Progenitor cell of endocrine pancreas (in vitro differentiated cells): ENCODE results near the gene RUNDC3A. TPM values are rescaled to one million over a fixed set of nuclear protein-coding genes. Genes with fewer than 3 reads are reported as not detected.

Source experiments
- DNase-seq: peaks from one replicate; pipeline ENCODE4 v3.0.0; 2021; ENCODE audit warnings: low spot score; ENCODE audit not compliant: unreplicated experiment
- H3K27ac Mint-ChIP-seq: 2 replicates; pipeline ENCODE4 v1.8.0; 2021; ENCODE audit warnings: mild to moderate bottlenecking, moderate library complexity, mixed read lengths
- H3K27me3 Mint-ChIP-seq: 2 replicates; pipeline ENCODE4 v1.8.0; 2021; ENCODE audit warnings: mixed read lengths
- H3K36me3 Mint-ChIP-seq: 2 replicates; pipeline ENCODE4 v1.8.0; 2022; ENCODE audit warnings: mixed read lengths; ENCODE audit not compliant: insufficient read depth
- H3K4me1 Mint-ChIP-seq: 2 replicates; pipeline ENCODE4 v1.8.0; 2021; ENCODE audit warnings: low read depth, mixed read lengths
- H3K4me3 Mint-ChIP-seq: 2 replicates; pipeline ENCODE4 v1.8.0; 2021; ENCODE audit warnings: low read depth, mild to moderate bottlenecking, moderate library complexity, mixed read lengths
- H3K9me3 Mint-ChIP-seq: 2 replicates; pipeline ENCODE4 v1.8.0; 2021; ENCODE audit warnings: low read depth, mixed read lengths
- total RNA-seq: library from RNA; stranded (reverse); gene quantifications from 2 replicates; pipeline ENCODE4 v1.2.1, GENCODE V29; 2021
- TF ChIP-seq, protein P1 (sequence below): fragments of 200-600 bp; sonication (generic); IDR thresholded peaks from one replicate; pipeline ENCODE4 v1.5.0; 2021; ENCODE audit warnings: antibody characterized with exemption, mild to moderate bottlenecking; ENCODE audit not compliant: unreplicated experiment

RUNDC3A gene
- total RNA-seq, 1 donor from 2014 or later = 9.3 TPM

DNA sequence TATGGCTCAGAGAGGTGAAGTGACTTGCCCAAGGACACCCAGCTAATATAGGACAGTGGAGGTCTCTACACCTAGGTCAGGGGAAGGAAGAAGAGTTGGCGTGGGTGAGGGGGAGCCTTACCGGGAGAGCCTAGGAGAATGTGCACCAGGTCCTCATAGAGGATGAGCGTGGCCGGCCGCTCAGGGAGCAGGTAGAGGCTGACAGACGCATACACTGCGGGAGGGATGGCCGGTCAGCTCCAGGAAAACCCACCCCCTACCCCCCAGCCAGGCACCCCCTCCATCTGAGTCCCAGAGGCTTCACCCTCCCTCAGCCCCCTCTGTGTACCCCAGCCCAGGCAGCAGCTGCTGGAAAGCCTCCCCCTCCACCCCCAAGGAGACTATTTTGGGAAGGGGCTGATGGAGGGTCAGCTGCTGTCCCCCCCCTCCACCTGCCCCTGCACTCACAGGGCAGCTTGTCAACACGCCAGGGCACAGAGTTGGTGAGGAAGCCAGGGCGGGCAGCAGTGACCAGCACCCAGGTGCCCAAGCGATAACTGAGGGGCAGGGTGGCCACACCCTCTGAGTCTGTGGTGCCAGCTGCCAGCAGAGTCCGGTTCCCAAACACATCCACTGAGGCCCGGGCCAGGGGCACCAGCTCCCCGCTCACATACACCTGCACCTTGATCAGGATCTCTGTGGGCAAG, 51.2 kb downstream of the RUNDC3A start:
- DNase-seq = no peak
- no peaks in the 10 kb centered on the region for H3K9me3 Mint-ChIP-seq
- no peak overlapping the region for H3K27ac Mint-ChIP-seq
- H3K36me3 Mint-ChIP-seq = peaks cover 4% of the 10 kb centered on the region
- H3K4me3 Mint-ChIP-seq = no peak overlapping the region
- peaks cover 3% of the 10 kb centered on the region for H3K27me3 Mint-ChIP-seq
- peaks cover 15% of the 10 kb centered on the region for H3K4me1 Mint-ChIP-seq
- TF ChIP-seq, protein P1, sequence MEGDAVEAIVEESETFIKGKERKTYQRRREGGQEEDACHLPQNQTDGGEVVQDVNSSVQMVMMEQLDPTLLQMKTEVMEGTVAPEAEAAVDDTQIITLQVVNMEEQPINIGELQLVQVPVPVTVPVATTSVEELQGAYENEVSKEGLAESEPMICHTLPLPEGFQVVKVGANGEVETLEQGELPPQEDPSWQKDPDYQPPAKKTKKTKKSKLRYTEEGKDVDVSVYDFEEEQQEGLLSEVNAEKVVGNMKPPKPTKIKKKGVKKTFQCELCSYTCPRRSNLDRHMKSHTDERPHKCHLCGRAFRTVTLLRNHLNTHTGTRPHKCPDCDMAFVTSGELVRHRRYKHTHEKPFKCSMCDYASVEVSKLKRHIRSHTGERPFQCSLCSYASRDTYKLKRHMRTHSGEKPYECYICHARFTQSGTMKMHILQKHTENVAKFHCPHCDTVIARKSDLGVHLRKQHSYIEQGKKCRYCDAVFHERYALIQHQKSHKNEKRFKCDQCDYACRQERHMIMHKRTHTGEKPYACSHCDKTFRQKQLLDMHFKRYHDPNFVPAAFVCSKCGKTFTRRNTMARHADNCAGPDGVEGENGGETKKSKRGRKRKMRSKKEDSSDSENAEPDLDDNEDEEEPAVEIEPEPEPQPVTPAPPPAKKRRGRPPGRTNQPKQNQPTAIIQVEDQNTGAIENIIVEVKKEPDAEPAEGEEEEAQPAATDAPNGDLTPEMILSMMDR = no peak

DNA sequence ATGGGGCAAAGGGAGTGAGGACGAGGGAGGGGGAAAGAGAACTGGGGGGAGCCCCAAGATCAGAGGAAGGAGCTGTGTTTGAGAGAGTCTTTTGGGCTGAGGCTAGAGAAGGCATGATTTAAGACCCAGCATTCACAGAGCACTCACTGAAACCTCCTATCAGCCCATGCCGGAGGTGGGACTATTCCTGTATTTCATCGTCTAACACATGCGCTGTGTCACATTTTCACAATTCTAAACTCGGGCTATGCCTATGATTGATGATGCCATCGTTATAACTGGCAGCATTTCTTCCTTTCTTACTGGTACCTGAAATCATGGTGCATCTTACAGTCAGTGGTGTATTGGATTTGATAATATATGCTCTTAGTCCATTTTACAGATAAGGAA, 51.7 kb downstream of the RUNDC3A start:
- Mint-ChIP-seq H3K27ac (no peak overlapping the region), H3K4me3 (no peak overlapping the region), H3K27me3 (peaks cover 6% of the 10 kb centered on the region), H3K4me1 (peaks cover 15% of the 10 kb centered on the region), H3K9me3 (no peaks in the 10 kb centered on the region), H3K36me3 (peaks cover 2% of the 10 kb centered on the region)
- TF ChIP-seq, protein P1 = no peak
- no peak for DNase-seq

DNA sequence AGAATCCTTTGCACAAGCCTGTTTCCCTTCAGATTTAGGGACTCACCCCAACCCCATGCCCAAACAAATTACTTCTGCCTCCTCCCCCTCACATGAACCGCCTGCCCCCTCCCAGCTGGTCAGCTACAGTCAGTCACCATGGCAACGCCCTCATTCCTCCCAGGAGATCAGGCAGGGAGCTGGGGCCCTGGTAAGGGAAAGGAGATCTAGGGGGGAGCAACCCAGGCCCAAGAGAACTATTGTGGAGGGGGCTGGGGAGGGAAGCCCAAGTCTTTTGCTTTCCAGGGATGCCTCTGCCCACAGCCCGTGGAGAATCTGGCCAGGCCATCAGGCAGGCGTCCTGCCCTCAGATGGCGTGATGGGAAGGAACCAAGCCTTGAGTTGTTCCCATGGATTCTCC, 52.4 kb downstream of the RUNDC3A start:
- DNase-seq = no peak
- Mint-ChIP-seq H3K27ac (no peak overlapping the region), H3K36me3 (peaks cover 1% of the 10 kb centered on the region), H3K27me3 (peaks cover 11% of the 10 kb centered on the region), H3K9me3 (no peaks in the 10 kb centered on the region), H3K4me3 (peak overlapping the region; percentile 41), H3K4me1 (peaks cover 15% of the 10 kb centered on the region)
- TF ChIP-seq, protein P1 = no peak

DNA sequence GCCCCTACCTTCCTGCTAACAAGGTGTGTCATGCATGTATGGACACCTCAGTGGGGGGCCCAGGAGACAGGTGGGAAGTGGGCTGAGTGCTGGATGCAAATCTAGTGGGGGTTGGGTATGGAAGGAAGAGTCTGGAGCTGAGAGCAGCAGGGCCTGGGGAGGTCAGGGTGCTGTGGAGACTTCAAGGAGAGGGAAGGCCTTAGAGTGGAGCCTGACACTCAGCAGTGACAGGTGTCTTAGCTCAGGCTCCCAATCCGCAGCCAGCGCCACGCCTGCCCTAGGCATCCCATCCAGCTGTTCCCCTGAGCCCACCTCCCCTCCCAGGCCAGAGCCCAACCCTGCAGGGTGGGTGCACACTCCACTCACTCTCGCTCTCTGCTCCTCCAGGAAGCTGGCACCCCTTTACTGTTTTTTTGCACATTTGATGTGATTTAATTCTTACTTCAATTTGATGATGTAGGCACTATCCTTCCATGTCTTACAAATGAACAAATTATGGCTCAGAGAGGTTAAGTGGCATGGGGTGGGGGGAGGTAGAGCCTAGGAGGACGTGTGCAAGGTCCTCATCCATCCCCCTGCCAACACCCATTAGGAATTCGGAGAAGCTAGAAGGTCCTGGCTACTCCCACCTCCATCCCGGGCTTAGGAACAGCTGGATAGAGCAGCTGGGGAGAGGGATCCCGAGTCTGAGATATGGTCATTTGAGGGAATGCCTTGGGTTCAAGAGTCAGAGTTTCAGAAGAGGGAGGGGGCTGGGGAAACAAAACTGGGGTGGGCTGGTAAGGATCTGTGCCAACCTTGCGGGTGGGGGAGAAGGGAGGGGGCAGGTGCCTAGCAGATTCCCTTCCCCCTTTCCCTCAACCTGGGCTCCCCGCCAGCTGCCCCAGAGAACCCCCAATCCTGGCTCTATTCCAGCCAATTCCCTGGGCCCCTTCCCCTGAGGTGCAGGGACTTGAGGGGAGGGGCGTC, 53.2 kb downstream of the RUNDC3A start:
- no peak overlapping the region for H3K27ac Mint-ChIP-seq
- no peak for DNase-seq

DNA sequence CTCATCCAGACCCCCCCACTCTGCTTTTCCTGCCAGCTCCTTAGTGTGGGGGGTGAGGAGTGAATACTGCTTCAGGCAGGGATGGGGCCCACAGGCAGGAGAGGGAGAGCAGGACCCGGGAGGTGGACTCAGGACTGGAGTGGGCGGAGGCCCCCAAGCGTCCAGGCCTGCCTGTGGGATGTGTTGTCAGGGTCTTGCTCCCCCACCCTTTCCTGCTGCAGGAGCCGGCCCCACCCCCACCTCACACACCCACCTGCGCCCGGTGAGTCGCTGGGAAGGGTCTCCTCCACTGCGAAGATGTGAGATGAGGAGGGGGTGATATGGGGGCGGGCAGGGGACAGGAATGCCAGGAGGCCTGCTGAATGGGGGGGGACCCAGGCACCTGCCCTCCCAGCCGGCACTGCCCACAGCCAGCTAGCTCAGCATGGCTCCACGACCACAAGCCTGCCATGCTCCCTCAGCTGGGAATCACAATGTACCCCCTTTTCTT, 54.1 kb downstream of the RUNDC3A start:
- DNase-seq = no peak
- Mint-ChIP-seq H3K4me1 (peaks cover 15% of the 10 kb centered on the region), H3K4me3 (peak overlapping the region; percentile 81), H3K27me3 (peaks cover 26% of the 10 kb centered on the region), H3K27ac (no peak overlapping the region), H3K36me3 (no peaks in the 10 kb centered on the region), H3K9me3 (no peaks in the 10 kb centered on the region)
- TF ChIP-seq, protein P1 = no peak

More for the DNA sequence above, 53.2 kb downstream of the RUNDC3A start:
- no peaks in the 10 kb centered on the region for H3K9me3 Mint-ChIP-seq
- H3K27me3 Mint-ChIP-seq = peaks cover 18% of the 10 kb centered on the region
- TF ChIP-seq, protein P1 = no peak
- H3K4me1 Mint-ChIP-seq = peaks cover 15% of the 10 kb centered on the region
- H3K4me3 Mint-ChIP-seq = peak overlapping the region; percentile 58
- no peaks in the 10 kb centered on the region for H3K36me3 Mint-ChIP-seq
